A549 (cell line): ENCODE results near the gene TEC. TPM values are rescaled to one million over a fixed set of nuclear protein-coding genes. Genes with fewer than 3 reads are reported as not detected.

Source experiments
- ATAC-seq, 2 experiments: fragments of 200-7000 bp in 1 of 2; fragments of >200 bp in 1 of 2; cut with Nextera tagmentation in 1 of 2; cut with Tn5 transposase in 1 of 2; 3 replicates each; pipeline versions ENCODE4 v1.8.0 to v1.9.1; 2018 to 2020; ENCODE audit warnings: mild to moderate bottlenecking in 1 of 2, moderate library complexity in 1 of 2
- CTCF ChIA-PET: fragments of 300-600 bp; sonication (Branson Sonifier 250); formaldehyde crosslinking; extraction: SDS; loops from one replicate; lab custom pipeline; 2021; ENCODE audit warnings: antibody characterized with exemption, inconsistent platforms; lab: Yijun Ruan, JAX
- POLR2A ChIA-PET: fragments of 350-600 bp; formaldehyde crosslinking; extraction: SDS; loops from one replicate; lab custom pipeline; 2021; ENCODE audit warnings: antibody characterized with exemption, inconsistent platforms; lab: Yijun Ruan, JAX
- DNase-seq, 2 experiments: peaks; one replicate each; pipeline versions ENCODE4 v3.0.0 to v3.0.0-alpha.2; 2011 to 2016; ENCODE audit warnings: low read depth in 1 of 2, low spot score in 1 of 2
- FAIRE-seq: peaks from 2 replicates; lab custom pipeline; 2011; peaks lifted over from hg19 to GRCh38; lab: Jason Lieb, UNC
- H3K27ac ChIP-seq, 2 experiments: fragments of >200 bp; sonication (Bioruptor Twin); formaldehyde crosslinking; 3 replicates each; pipeline ENCODE4 v1.5.1; 2016 to 2017
- H3K4me1 ChIP-seq: fragments of >200 bp; sonication (Bioruptor Twin); formaldehyde crosslinking; 3 replicates; pipeline ENCODE4 v1.6.1; 2016
- H3K4me2 ChIP-seq: fragments of >200 bp; sonication (Bioruptor Twin); formaldehyde crosslinking; 3 replicates; pipeline ENCODE4 v1.6.1; 2016
- H3K4me3 ChIP-seq: fragments of >200 bp; sonication (Bioruptor Twin); formaldehyde crosslinking; 3 replicates; pipeline ENCODE4 v1.5.1; 2016
- H3K9me3 ChIP-seq: fragments of >200 bp; sonication (Bioruptor Twin); formaldehyde crosslinking; 3 replicates; pipeline ENCODE4 v1.6.1; 2016
- ATOH8 ChIP-seq: fragments of 250-450 bp; sonication (Bioruptor Pico); IDR thresholded peaks from 2 replicates; pipeline ENCODE4 v1.5.0; 2020; ENCODE audit warnings: low read depth, mild to moderate bottlenecking, moderate library complexity
- CEBPB ChIP-seq, 2 experiments: fragments of >200 bp in 1 of 2; sonication (Bioruptor Twin) in 1 of 2; formaldehyde crosslinking in 1 of 2; IDR thresholded peaks; 2 replicates each; pipeline ENCODE4 v1.6.1; 2012 to 2016
- CHD2 ChIP-seq: fragments of 150-350 bp; IDR thresholded peaks from 2 replicates; pipeline ENCODE4 v1.6.1; 2014; ENCODE audit warnings: low read length; ENCODE audit not compliant: partially characterized antibody
- EHMT2 ChIP-seq: fragments of 200-600 bp; sonication (generic); IDR thresholded peaks from 2 replicates; pipeline ENCODE4 v1.6.1; 2016; ENCODE audit warnings: antibody characterized with exemption, low read depth, mild to moderate bottlenecking, moderate library complexity
- FOSB ChIP-seq: fragments of 250-450 bp; sonication (Bioruptor Pico); IDR thresholded peaks from 2 replicates; pipeline ENCODE4 v1.5.0; 2020; ENCODE audit warnings: mild to moderate bottlenecking, moderate library complexity
- FOSL2 ChIP-seq, 2 experiments: fragments of 450-650 bp in 1 of 2; fragments of >200 bp in 1 of 2; sonication (Bioruptor Twin) in 1 of 2; formaldehyde crosslinking; IDR thresholded peaks; 2 replicates each; pipeline versions ENCODE4 v1.5.0 to v1.6.1; 2016 to 2020; ENCODE audit warnings: mild to moderate bottlenecking in 1 of 2, moderate library complexity in 1 of 2
- GATA3 ChIP-seq: IDR thresholded peaks from 2 replicates; pipeline ENCODE4 v1.6.1; 2012; ENCODE audit warnings: borderline replicate concordance
- HDAC2 ChIP-seq: fragments of 200-600 bp; sonication (generic); IDR thresholded peaks from 2 replicates; pipeline ENCODE4 v1.6.1; 2016
- HEYL ChIP-seq: fragments of 250-450 bp; sonication (Bioruptor Pico); IDR thresholded peaks from 2 replicates; pipeline ENCODE4 v1.8.0; 2021; ENCODE audit warnings: mild to moderate bottlenecking, moderate library complexity
- HOXB13 ChIP-seq: fragments of 250-450 bp; sonication (Bioruptor Pico); IDR thresholded peaks from 2 replicates; pipeline ENCODE4 v1.5.0; 2020; ENCODE audit warnings: low read depth, mild to moderate bottlenecking, moderate library complexity
- HOXB5 ChIP-seq: fragments of 250-450 bp; sonication (Bioruptor Pico); IDR thresholded peaks from 2 replicates; pipeline ENCODE4 v1.5.0; 2020; ENCODE audit warnings: mild to moderate bottlenecking, moderate library complexity
- KDM1A ChIP-seq: fragments of 200-600 bp; sonication (generic); IDR thresholded peaks from 2 replicates; pipeline ENCODE4 v1.6.1; 2016; ENCODE audit warnings: low read depth, mild to moderate bottlenecking
- NR3C1 ChIP-seq: fragments of >200 bp; sonication (Bioruptor Twin); formaldehyde crosslinking; IDR thresholded peaks from 3 replicates; pipeline ENCODE4 v1.6.1; 2017
- PHF8 ChIP-seq: fragments of 200-600 bp; sonication (generic); IDR thresholded peaks from 2 replicates; pipeline ENCODE4 v1.6.1; 2016; ENCODE audit warnings: low read depth, mild to moderate bottlenecking, antibody characterized with exemption, moderate library complexity, borderline replicate concordance
- RARB ChIP-seq: fragments of 250-450 bp; sonication (Bioruptor Pico); IDR thresholded peaks from 2 replicates; pipeline ENCODE4 v1.8.0; 2021; ENCODE audit warnings: mild to moderate bottlenecking, moderate library complexity
- RCOR1 ChIP-seq: fragments of 150-350 bp; IDR thresholded peaks from 2 replicates; pipeline ENCODE4 v1.6.1; 2014; ENCODE audit warnings: antibody characterized with exemption, low read length, low read depth
- RFX5 ChIP-seq: fragments of 450-650 bp; IDR thresholded peaks from 2 replicates; pipeline ENCODE4 v1.7.1; 2014; ENCODE audit warnings: antibody characterized with exemption, mild to moderate bottlenecking, moderate library complexity
- RNF2 ChIP-seq: fragments of 200-600 bp; sonication (generic); IDR thresholded peaks from 2 replicates; pipeline ENCODE4 v1.6.1; 2016; ENCODE audit warnings: low read depth, mild to moderate bottlenecking, antibody characterized with exemption, moderate library complexity, borderline replicate concordance
- TFCP2L1 ChIP-seq: fragments of 250-450 bp; sonication (Bioruptor Pico); IDR thresholded peaks from 2 replicates; pipeline ENCODE4 v1.5.0; 2021; ENCODE audit warnings: mild to moderate bottlenecking
- TP53 ChIP-seq: fragments of 250-450 bp; sonication (Bioruptor Pico); IDR thresholded peaks from 2 replicates; pipeline ENCODE4 v1.5.0; 2021; ENCODE audit warnings: mild to moderate bottlenecking, moderate library complexity
- WGBS: methylation state at CpG from one replicate; pipeline ENCODE4 v1.1.6; 2017; ENCODE audit errors: missing lambda C conversion rate; 5-methylcytosine and 5-hydroxymethylcytosine counted together
- polyA plus RNA-seq, 4 experiments: library from polyadenylated mRNA; depleted of rRNA in 3 of 4; stranded (reverse); fragments of >200 nt; fragmentation: RNase III in 1 of 4; extraction: RNeasy Plus Mini Kit Qiagen cat#74134 plus additional on column Dnase treatment in 1 of 4; gene quantifications; 2 replicates in 3 of 4; 3 replicates in 1 of 4; pipeline ENCODE4 v1.2.3, GENCODE V29; 2011 to 2017
- TF ChIP-seq, protein P1 (sequence below): IDR thresholded peaks from 2 replicates; pipeline ENCODE4 v1.6.1; 2012
- TF ChIP-seq, protein P2 (sequence below): fragments of 450-650 bp; IDR thresholded peaks from 2 replicates; pipeline ENCODE4 v1.6.1; 2014; ENCODE audit warnings: antibody characterized with exemption
- TF ChIP-seq, protein P3 (sequence below): fragments of >200 bp; sonication (Bioruptor Twin); formaldehyde crosslinking; IDR thresholded peaks from 3 replicates; pipeline ENCODE4 v1.6.1; 2016
- TF ChIP-seq, protein P4 (sequence below): IDR thresholded peaks from 2 replicates; pipeline ENCODE4 v1.6.1; 2012; ENCODE audit warnings: low read depth, borderline replicate concordance

TEC gene
- polyA plus RNA-seq, 2 of the 4 experiments (the other 2 are of a cell fraction) = 1.2 to 1.6 TPM

DNA sequence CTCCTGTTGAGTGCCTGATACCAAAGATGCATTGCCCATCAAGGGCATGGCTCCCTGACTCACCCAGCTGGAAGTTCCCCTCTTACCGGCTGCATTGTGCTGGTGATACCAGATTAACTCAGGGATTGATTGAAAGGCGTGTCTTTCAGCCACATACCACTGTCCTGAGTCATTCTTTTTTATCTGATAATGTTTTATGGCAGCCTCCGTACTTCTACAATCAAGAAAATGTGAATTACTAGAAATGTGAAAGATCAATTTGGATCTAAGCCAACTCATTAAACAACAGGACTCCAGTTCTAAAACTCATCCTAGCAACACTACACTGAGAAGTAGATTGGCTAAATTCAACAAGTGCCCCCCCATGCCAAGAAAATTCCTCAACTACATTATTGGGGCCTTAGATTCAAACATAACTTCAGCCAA is 175.6 kb downstream of the TEC start (continued):
- TF ChIP-seq, protein P1, sequence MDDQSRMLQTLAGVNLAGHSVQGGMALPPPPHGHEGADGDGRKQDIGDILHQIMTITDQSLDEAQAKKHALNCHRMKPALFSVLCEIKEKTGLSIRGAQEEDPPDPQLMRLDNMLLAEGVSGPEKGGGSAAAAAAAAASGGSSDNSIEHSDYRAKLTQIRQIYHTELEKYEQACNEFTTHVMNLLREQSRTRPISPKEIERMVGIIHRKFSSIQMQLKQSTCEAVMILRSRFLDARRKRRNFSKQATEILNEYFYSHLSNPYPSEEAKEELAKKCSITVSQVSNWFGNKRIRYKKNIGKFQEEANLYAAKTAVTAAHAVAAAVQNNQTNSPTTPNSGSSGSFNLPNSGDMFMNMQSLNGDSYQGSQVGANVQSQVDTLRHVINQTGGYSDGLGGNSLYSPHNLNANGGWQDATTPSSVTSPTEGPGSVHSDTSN = no peak
- TF ChIP-seq CEBPB (IDR thresholded peaks at IDR 0.05) (no peak), HOXB13 (CRISPR knock-in tag) (no peak), CHD2 (no peak)

DNA sequence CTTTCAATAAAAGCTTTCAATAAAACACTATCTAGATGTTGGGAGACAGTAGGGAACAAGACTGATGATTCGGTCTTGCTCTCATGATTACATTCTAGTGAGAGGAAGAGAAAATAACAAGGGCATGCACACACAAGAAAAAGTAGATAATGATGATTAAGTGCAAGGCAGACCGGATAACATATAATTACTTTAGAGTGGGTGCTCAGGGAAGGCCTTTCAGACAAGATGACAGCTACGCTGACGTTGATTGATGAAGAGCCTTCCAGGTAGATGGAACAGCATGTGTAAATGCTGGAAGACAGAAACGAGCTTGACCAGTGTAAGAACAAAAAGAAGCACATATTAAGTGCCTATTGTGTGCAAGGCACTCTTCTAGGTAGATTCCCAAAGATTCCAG is 179.0 kb downstream of the TEC start:
- FAIRE-seq (no peak), DNase-seq (no peak), ATAC-seq (no peak)
- CTCF ChIA-PET = interaction anchor here (1.1 to 1.8 kb wide), 4 partner anchors 19 to 74 kb away, joined by 3 to 4 read pairs (median 4); partner anchors contain the start of genes CNGA1 and NIPAL1
- no peak overlapping the region for H3K4me2 ChIP-seq
- peaks cover 4% of the 10 kb centered on the region; the same call in 1 of the 3 replicates for H3K4me1 ChIP-seq
- POLR2A ChIA-PET = no interaction called here
- no peaks in the 10 kb centered on the region for H3K9me3 ChIP-seq
- TF ChIP-seq FOSB (CRISPR knock-in tag) (no peak), RFX5 (no peak), RCOR1 (no peak), PHF8 (no peak), TP53 (CRISPR knock-in tag) (no peak), RARB (CRISPR knock-in tag) (no peak), FOSL2 (IDR thresholded peaks at IDR 0.05) (no peak), FOSL2 (CRISPR knock-in tag; IDR thresholded peaks at IDR 0.05) (no peak)
- TF ChIP-seq, protein P1 = no peak
- TF ChIP-seq, protein P2, sequence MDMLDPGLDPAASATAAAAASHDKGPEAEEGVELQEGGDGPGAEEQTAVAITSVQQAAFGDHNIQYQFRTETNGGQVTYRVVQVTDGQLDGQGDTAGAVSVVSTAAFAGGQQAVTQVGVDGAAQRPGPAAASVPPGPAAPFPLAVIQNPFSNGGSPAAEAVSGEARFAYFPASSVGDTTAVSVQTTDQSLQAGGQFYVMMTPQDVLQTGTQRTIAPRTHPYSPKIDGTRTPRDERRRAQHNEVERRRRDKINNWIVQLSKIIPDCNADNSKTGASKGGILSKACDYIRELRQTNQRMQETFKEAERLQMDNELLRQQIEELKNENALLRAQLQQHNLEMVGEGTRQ = no peak
- TF ChIP-seq, all 56 proteins: peak for 0
- WGBS = 69% methylated on average over 5 of the region's 5 CpGs
- no peak overlapping the region for H3K27ac ChIP-seq
- no peak overlapping the region for H3K4me3 ChIP-seq

- H3K4me2 ChIP-seq = no peak overlapping the region
- no peak overlapping the region for H3K27ac ChIP-seq
- DNase-seq = peak in 1 of 2 experiments; percentile 11
- H3K4me1 ChIP-seq = peaks cover 6% of the 10 kb centered on the region; the same call in 1 of the 3 replicates
- TF ChIP-seq KDM1A (no peak), EHMT2 (no peak), HDAC2 (no peak), RNF2 (no peak), FOSL2 (IDR thresholded peaks at IDR 0.05) (no peak), FOSL2 (CRISPR knock-in tag; IDR thresholded peaks at IDR 0.05) (no peak), TFCP2L1 (CRISPR knock-in tag) (no peak), GATA3 (no peak), CHD2 (no peak), HOXB5 (CRISPR knock-in tag) (no peak), NR3C1 (no peak), ATOH8 (no peak), HEYL (CRISPR knock-in tag) (no peak)
- TF ChIP-seq, protein P2 = no peak
- TF ChIP-seq, protein P3, sequence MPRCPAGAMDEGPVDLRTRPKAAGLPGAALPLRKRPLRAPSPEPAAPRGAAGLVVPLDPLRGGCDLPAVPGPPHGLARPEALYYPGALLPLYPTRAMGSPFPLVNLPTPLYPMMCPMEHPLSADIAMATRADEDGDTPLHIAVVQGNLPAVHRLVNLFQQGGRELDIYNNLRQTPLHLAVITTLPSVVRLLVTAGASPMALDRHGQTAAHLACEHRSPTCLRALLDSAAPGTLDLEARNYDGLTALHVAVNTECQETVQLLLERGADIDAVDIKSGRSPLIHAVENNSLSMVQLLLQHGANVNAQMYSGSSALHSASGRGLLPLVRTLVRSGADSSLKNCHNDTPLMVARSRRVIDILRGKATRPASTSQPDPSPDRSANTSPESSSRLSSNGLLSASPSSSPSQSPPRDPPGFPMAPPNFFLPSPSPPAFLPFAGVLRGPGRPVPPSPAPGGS = no peak
- TF ChIP-seq, protein P4, sequence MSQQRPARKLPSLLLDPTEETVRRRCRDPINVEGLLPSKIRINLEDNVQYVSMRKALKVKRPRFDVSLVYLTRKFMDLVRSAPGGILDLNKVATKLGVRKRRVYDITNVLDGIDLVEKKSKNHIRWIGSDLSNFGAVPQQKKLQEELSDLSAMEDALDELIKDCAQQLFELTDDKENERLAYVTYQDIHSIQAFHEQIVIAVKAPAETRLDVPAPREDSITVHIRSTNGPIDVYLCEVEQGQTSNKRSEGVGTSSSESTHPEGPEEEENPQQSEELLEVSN = no peak
- TF ChIP-seq, protein P1 = no peak
- TF ChIP-seq, all 56 proteins: peak for 0
- FAIRE-seq (no peak), ATAC-seq (no peak)
- ChIA-PET POLR2A (no interaction called here), CTCF (interaction anchor here (0.6 to 3.2 kb wide), 6 partner anchors 41 to 713 kb away, joined by 3 to 19 read pairs (median 4); no protein-coding TSS in a partner anchor)
- Histone ChIP-seq H3K4me3 (no peak overlapping the region), H3K9me3 (no peaks in the 10 kb centered on the region)
- 46% methylated on average over 8 of the region's 8 CpGs for WGBS
These were observed 183.6 kb downstream of the TEC start for GRCh38 chr4:48085821-48086589.
